ENCODE data around the gene TUT7.

DNA sequence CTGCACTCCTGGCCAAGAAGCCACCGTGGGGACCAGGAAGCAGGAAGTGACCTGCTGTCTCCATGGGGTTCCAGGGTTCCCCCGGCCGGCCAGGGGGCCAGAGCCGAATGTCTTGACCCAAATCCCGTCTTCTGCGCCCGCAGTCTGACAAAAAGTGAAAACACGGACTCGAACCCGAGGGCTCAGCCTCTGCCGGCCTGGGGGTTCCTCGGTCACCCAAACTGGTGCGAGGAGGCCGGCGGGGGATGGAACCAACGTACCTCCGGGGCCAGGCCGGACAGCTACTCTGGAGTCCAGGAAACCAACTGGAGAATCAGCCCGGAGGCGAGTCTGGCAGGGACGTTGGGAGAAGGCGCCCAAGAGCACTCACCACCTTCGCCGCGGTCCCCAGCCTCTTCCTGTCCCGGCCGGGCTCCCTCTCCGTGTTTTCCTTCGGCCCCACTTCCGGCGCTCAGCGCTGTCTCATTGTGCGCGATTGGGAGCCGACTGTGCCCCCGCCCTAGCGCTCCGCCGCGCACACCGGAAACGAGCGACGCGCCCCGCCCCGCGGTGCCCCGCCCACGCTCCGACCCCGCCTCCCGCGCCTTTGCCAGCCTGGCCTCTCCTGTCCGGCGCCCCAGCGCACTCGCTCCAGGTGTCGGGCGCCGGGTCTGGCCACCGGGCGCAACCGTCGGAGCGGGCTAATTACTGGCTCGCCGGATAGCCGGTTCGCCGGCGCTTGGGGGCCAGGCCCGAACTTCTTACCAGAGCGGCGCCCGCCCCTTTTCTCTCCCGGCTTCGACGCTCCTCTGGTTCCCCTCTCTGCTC lies at the start of gene TUT7:
- TF ChIP-seq CTCF (IDR thresholded peaks at IDR 0.05): peak in 1 of 6 experiments; percentile 31
- TF ChIP-seq POLR2A (IDR thresholded peaks at IDR 0.05): peak; percentile 82 to 88

Data from adrenal gland (tissue), 5 donors.